OCI-LY7 (cell line): ENCODE data around the gene MYOZ2.

ENCODE experiments used
- CTCF ChIP-seq: fragments of 200-600 bp; sonication (generic); conservative IDR thresholded peaks from 2 replicates; pipeline ENCODE4 v1.5.1; 2014; ENCODE audit warnings: mild to moderate bottlenecking, antibody characterized with exemption, low read length, moderate library complexity, mixed read lengths
- EZH2phosphoT487 ChIP-seq: fragments of 200-600 bp; sonication (generic); IDR thresholded peaks from 2 replicates; pipeline ENCODE4 v1.6.1; 2018; ENCODE audit warnings: low read depth, borderline replicate concordance, mild to moderate bottlenecking, mixed run types, antibody characterized with exemption, low read length, moderate library complexity, mixed read lengths

- TF ChIP-seq CTCF (no peak), EZH2phosphoT487 (no peak)
Observed at GRCh38 chr4:119189638-119190037, 54.0 kb downstream of the MYOZ2 start.
